ENCODE results near the gene SLC39A6.

DNA sequence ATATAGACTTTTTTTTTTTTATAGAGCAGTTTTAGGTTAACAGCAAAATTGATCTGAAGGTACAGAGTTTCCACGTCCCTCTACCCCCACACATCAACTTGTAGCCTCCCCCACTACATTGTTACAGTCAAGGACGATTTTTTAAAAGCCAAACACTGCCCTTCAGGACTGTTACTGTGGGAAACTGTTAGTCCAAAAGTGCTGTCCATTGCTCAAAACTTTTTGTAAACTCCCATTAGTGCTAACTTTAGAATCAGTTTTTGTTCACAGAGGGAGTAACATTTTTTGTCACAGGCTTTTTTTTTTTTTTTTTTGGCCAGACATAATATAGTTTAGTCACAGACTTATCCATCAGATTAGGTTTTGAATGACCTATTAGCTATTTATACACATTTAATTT is 24.6 kb upstream of the SLC39A6 start:
- TF ChIP-seq, protein P1, sequence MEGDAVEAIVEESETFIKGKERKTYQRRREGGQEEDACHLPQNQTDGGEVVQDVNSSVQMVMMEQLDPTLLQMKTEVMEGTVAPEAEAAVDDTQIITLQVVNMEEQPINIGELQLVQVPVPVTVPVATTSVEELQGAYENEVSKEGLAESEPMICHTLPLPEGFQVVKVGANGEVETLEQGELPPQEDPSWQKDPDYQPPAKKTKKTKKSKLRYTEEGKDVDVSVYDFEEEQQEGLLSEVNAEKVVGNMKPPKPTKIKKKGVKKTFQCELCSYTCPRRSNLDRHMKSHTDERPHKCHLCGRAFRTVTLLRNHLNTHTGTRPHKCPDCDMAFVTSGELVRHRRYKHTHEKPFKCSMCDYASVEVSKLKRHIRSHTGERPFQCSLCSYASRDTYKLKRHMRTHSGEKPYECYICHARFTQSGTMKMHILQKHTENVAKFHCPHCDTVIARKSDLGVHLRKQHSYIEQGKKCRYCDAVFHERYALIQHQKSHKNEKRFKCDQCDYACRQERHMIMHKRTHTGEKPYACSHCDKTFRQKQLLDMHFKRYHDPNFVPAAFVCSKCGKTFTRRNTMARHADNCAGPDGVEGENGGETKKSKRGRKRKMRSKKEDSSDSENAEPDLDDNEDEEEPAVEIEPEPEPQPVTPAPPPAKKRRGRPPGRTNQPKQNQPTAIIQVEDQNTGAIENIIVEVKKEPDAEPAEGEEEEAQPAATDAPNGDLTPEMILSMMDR (IDR thresholded peaks at IDR 0.05; ENCODE audit: insufficient read depth, low read depth, low read length), result no peak
- no peak for TF ChIP-seq EZH2 (IDR thresholded peaks at IDR 0.05; ENCODE audit: insufficient read depth, low read length)

Data from astrocyte (in vitro differentiated cells and primary cell).